ENCODE results near the gene DTD1.

DTD1 gene

DNA sequence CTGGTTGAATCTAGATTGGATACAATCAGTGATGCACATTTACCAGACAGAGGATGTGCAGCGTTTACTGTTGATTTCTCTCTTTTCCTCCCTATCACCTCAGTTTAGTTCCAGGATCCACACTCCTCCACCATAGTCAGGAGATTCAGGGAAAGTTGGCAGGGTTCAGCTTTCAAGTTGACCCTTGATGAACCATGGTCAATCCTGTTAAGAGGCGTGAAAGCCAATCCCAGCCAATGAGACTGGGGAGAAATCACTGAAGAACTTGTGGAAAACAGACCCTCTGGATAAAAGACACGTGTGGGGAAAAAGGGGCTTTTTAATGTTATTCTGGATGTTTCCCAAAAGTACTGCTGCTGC, 206.6 kb downstream of the DTD1 start:
- DNase-seq (ENCODE audit: low read depth in 2 of 2), result no peak

DNA sequence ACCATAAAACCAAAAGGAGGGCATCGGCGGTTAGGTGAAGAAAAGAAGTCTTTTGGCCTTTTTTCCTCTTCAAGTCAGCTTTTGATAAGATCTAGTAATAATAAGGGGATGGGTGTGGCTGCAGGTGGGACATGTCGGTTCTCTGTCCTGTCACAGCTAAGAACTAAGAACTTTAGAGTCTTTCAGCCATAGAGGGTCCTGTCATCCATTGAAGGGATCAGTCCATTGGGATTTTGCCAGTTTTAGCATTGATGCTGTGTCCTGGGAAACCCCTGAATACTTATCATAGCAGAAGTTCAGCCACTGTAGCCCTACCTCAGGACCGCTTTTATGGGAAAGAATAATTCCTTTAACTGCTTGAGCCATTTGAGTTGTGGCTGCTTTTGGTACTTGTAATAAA, 207.5 kb downstream of the DTD1 start:
- no peak for DNase-seq (ENCODE audit: low read depth in 2 of 2)

DNA sequence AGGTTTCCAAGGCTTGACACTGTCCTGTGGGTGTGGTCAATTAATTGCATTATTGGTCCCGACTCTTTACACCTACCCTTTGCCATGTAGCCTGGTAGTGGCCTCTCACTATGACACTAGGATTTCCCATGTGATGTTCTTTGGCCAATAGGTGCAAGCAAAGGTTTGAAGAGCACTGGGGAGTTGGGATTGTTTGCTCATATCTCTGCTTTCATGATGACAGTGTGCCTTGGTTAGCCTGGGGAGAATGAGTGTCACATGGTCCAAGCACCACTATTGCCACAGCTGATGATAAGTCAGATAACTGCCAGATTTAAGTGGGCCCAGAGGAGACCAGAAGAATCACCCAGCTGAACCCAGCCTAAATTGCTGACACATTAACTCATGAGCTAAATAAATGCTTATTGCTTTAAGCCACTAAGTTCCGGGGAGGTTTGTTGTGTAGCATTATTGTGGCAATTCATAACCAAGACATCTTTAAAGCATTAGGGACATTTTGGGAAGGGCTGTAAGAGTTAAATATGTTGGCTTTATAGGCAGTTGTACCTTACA, 208.5 kb downstream of the DTD1 start:
- DNase-seq (ENCODE audit: low read depth in 2 of 2), result no peak

DNA sequence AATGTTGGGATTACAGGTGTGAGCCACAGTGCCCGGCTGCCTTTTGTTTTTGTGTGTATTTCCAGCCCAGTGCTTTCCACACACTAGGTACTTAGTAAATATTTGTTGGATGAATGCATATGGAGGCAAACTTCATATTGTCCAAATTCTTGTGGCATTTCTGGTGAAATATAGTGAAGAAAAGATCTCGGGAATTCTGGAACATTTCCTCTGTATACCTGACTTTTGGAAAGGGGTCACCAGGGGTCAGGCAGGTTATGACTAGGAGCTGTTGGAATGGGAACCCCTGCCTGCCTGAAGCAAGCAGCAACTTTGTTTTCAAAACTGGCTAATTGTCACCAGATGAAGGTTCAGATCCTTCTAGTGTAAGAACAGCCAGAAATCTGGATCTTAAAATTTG, 213.7 kb downstream of the DTD1 start:
- DNase-seq (ENCODE audit: low read depth in 2 of 2), result no peak

DNA sequence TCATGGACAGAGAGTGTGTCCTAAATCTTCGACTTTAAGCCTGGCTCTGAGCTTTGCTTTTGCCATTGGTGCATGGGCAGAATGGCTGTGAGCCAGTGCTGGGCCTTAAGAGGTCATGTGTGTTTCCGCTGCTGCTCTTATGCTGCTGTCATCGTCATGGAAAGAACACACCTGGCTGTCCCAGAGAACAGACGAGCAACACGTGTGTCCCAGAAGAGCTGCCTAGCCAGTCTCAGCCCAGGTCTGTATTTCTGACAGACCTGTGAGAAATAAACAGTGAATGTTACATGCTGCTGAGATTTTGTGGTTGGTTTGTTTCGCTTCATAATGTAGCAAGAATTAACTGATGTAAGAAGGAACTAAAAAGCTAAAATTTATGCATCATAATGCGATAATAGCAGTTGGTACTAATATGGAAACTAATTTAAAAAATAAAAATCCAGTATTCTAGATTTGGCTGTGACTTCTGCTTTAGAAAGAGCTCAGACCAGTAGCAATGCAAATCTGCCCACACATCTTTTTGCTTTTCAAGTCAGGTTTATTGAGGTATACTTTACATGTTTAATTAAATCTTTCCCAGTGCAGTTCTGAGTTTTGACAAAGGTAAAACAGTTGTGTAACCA, 214.3 kb downstream of the DTD1 start:
- no peak for DNase-seq (ENCODE audit: low read depth in 2 of 2)

DNA sequence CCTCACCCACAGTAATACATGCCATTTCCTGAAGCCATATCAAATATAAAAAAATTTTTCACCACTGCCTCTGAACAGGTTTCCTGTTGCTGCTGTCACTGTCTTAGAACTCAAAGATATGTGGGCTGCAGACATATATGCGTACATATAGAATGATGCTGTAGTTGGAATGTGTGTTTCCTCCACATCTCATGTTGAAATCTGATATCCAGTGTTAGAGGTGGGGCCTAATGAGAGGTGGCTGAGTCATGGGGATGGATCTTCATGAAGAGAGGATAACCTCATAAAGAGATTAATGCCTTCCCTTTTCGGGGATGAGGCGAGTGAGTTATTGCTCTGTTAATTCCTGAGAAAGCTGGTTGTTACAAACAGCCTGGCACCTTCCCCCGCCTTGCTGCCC, 218.0 kb downstream of the DTD1 start:
- DNase-seq (ENCODE audit: low read depth in 2 of 2), result peak; percentile 15 to 17

DNA sequence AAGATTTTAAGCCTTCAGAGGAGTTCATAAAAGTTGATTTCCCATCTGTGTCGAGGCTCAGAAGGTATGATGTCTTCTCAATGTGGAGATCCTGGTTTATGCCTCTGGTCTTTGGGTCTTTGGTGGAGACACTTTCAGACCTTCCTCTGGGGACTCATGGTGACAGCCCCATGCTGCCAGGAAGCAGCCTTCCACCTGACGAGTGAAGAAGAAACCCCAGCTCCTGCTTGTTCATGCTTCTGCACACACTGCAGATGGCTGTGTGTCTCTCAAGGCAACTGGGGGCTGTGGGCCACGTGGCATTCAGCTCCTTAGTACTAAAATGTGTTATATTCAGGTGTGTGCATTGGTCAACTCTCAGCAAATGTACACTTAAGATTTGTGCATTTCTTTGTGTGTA, 220.9 kb downstream of the DTD1 start:
- no peak for DNase-seq (ENCODE audit: low read depth in 2 of 2)

DNA sequence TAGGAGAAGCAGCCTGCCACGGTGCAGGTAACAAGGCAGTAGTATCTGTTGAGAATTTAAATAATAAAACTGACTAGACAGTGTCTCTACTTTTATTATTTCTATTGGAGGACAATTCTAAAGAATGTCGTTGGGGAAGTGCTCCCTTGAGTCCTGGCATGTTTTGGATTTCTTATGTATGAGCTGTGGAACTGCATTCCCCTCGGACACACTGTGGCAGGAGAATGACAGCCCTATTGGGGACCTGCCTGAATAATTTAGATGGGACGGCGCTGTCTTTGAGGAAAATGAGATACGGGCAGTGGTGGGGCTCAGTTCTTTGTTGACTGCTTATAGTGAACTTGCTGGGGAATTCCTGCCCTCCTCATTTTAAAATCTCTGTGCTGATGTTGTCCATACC, 223.3 kb downstream of the DTD1 start:
- no peak for DNase-seq (ENCODE audit: low read depth in 2 of 2)

DNA sequence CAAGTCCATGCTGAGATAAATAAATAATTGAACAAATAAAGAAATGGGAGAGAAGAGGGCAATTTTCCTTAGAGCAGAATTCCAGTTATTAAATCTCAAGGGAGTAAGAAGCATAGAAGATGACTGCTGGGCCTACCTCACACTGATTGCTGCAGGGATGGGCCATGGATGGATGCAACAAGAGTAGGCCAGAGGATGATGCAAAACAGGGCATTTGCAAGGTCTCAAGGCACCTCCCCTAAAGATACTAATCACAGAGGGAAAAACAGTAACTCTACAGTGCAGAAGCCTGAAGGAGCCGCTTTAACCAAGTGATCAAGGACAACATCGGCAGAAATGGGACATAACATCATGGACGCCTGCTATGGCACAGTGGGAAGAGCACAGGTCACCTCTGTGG, 224.1 kb downstream of the DTD1 start:
- DNase-seq (ENCODE audit: low read depth in 2 of 2), result no peak

DNA sequence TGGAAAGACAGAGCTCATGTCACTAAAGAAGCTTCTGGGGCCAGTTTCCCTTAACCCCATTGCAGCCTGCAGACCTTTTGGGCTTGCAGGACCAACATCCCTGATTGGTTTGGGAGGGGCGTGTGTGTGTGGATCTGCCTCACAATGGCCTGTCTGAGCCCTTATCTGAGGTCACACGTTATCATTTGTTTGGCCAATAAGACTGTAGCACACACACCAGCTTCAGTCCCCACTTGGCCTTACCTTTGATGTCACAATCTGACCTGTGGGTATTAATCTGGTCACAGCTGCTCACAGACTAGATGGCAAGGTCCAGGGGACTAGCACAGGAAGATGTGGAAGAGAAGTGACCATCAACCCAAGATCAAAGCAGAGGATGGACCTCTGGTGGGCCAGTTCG, 225.6 kb downstream of the DTD1 start, which contains the start of gene SCP2D1:
TSS of gene SCP2D1 (plus strand) at position 301 of the 400 bp plus-strand sequence. CDS start at position 334, 33 bp downstream.
- no peak for DNase-seq (ENCODE audit: low read depth in 2 of 2)

DNA sequence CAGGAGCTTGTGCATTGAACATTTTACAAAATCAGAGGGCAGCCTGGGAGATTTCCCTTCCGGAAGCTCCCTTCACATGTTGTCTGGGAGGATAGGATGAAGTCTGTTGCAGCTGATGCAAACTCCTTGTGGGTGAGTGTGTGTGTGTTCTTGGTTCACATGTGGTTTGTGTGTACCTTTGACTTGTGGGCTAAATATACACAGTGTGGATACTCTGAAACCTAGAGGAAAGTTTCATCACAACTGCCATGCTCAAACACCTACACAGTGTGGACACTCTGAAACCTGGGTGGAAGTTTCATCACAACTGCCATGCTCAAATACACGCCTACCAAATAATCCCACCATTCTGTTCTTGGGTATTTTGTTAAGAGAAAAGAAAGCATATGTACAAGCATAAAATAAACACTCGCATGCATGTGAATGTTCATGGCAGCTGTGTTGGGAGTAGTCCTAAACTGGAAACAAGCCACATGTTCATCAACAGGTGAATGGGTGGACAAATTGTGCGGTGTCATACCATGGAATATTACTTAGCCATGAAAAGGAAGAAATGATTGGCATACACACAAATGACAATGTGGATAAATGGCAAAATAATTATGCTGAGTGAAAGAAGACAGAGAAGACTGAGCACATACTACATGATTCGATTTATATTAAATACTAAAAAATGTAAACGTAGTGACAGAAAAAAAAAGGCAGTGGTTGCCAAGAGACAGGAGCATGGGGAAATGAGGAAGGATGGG, 227.5 kb downstream of the DTD1 start:
- DNase-seq (ENCODE audit: low read depth in 2 of 2), result no peak
